Measurements from ENCODE around the gene GP5.

GP5 gene

DNA sequence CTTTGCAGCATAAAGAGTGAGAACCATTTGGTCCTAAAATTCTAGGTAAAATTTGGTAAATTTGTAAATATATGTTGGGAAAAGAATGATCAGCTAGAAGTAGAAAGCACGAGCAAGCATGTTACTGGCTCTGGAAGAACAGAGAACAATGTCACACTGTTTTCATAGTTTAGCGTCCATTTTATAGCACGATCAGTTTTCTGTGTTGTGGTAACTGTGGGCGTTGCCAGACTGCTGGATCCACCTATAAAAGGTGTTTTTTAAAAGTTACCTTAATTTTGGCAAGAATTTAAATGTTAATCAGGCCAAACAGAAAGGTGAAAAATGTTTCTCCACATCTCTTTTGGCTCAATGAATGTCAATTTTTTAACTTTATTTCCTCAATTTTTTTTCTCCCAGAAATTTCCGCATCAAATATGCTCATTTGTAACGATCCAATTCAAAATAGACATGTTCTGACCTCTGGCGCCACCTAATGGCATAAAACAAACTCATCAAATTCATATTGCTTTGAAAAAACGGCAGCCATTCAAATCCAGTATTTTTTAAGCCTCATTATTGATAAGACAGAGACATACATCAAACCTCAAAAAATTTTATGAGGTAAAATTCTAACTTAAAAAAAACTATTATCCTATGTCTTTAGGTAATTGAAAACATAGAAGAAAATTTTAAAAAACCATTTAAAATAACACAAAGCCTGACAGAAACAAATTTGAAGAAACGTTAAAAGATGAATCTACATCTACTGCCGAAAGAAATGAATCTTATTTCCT is 5.5 kb upstream of the GP5 start:
- Mint-ChIP-seq H3K27ac (no peak overlapping the region), H3K27me3 (ENCODE audit: low read depth, poor library complexity) (no peaks in the 10 kb centered on the region), H3K4me1 (peaks cover 11% of the 10 kb centered on the region), H3K4me3 (no peak overlapping the region), H3K9me3 (no peaks in the 10 kb centered on the region), H3K36me3 (ENCODE audit: low read depth) (peaks cover 24% of the 10 kb centered on the region)
- peak; percentile 36 for DNase-seq
- TF ChIP-seq, protein P1, sequence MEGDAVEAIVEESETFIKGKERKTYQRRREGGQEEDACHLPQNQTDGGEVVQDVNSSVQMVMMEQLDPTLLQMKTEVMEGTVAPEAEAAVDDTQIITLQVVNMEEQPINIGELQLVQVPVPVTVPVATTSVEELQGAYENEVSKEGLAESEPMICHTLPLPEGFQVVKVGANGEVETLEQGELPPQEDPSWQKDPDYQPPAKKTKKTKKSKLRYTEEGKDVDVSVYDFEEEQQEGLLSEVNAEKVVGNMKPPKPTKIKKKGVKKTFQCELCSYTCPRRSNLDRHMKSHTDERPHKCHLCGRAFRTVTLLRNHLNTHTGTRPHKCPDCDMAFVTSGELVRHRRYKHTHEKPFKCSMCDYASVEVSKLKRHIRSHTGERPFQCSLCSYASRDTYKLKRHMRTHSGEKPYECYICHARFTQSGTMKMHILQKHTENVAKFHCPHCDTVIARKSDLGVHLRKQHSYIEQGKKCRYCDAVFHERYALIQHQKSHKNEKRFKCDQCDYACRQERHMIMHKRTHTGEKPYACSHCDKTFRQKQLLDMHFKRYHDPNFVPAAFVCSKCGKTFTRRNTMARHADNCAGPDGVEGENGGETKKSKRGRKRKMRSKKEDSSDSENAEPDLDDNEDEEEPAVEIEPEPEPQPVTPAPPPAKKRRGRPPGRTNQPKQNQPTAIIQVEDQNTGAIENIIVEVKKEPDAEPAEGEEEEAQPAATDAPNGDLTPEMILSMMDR (IDR thresholded peaks at IDR 0.05), result peak; percentile 67

GRCh38 chr3:194401868-194402329 is 2.8 kb upstream of the GP5 start:
- H3K4me3 Mint-ChIP-seq, result no peak overlapping the region
- H3K9me3 Mint-ChIP-seq, result no peaks in the 10 kb centered on the region
- H3K27ac Mint-ChIP-seq, result no peak overlapping the region
- no peak for DNase-seq
- TF ChIP-seq, protein P1 (IDR thresholded peaks at IDR 0.05), result no peak
- H3K27me3 Mint-ChIP-seq (ENCODE audit: low read depth, poor library complexity), result peaks cover 3% of the 10 kb centered on the region
- peaks cover 9% of the 10 kb centered on the region for H3K36me3 Mint-ChIP-seq (ENCODE audit: low read depth)
- peaks cover 23% of the 10 kb centered on the region for H3K4me1 Mint-ChIP-seq

- peaks cover 3% of the 10 kb centered on the region for H3K27me3 Mint-ChIP-seq (ENCODE audit: low read depth, poor library complexity)
- DNase-seq, result no peak
- H3K4me3 Mint-ChIP-seq, result no peak overlapping the region
- H3K27ac Mint-ChIP-seq, result no peak overlapping the region
- H3K9me3 Mint-ChIP-seq, result no peaks in the 10 kb centered on the region
- peaks cover 26% of the 10 kb centered on the region for H3K4me1 Mint-ChIP-seq
- TF ChIP-seq, protein P1 (IDR thresholded peaks at IDR 0.05), result no peak
- peaks cover 9% of the 10 kb centered on the region for H3K36me3 Mint-ChIP-seq (ENCODE audit: low read depth)
Measured at GRCh38 chr3:194401346-194401745, 2.3 kb upstream of the GP5 start.

- TF ChIP-seq, protein P1 (IDR thresholded peaks at IDR 0.05), result no peak
- Mint-ChIP-seq H3K4me3 (no peak overlapping the region), H3K36me3 (ENCODE audit: low read depth) (peaks cover 9% of the 10 kb centered on the region), H3K4me1 (peaks cover 38% of the 10 kb centered on the region), H3K9me3 (no peaks in the 10 kb centered on the region), H3K27ac (no peak overlapping the region), H3K27me3 (ENCODE audit: low read depth, poor library complexity) (peaks cover 6% of the 10 kb centered on the region)
- no peak for DNase-seq
Measured at GRCh38 chr3:194399874-194400411, 877 bp upstream of the GP5 start.

DNA sequence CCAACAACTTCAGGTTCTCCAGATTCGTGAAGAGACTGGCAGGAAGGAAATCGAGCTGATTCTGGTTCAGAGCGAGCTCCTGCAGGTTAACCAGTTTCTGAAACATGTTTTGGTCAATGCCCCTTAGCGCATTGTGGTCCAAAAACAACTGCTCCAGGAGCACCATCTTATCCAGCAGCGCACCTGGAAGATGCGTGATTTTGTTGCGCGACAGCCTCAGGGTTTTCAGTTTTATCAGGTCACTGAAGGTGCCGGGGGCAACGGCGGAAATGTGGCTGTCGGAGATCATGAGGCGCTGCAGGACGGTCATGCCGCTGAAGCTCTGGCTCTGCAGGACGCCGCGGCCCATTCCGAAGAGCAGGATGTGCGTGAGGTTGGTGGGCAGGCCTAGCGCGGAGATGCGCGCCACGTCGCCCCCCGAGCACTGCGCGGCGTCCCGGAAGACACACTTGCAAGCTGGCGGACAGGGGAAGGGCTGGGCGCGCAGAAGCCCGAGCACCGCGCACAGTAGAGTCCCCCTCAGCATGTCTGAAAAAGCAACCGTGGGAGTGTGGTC is 1.2 kb downstream of the GP5 start:
- DNase-seq, result no peak
- H3K9me3 Mint-ChIP-seq, result no peaks in the 10 kb centered on the region

More for the DNA sequence above, 1.2 kb downstream of the GP5 start:
- Mint-ChIP-seq H3K4me1 (peaks cover 38% of the 10 kb centered on the region), H3K4me3 (no peak overlapping the region), H3K36me3 (ENCODE audit: low read depth) (no peaks in the 10 kb centered on the region), H3K27ac (no peak overlapping the region), H3K27me3 (ENCODE audit: low read depth, poor library complexity) (peaks cover 6% of the 10 kb centered on the region)
- TF ChIP-seq, protein P1 (IDR thresholded peaks at IDR 0.05), result no peak

All from nephron progenitor cell (in vitro differentiated cells).